ENCODE data around the gene B3GNT5.

DNA sequence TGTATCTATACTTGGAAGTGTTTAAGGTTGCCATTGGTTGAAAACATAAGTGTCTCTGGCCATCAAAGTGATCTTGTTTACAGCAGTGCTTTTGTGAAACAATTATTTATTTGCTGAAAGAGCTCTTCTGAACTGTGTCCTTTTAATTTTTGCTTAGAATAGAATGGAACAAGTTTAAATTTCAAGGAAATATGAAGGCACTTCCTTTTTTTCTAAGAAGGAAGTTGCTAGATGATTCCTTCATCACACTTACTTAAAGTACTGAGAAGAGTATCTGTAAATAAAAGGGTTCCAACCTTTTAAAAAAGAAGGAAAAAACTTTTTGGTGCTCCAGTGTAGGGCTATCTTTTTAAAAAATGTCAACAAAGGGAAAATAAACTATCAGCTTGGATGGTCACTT is 19.7 kb downstream of the B3GNT5 start:
- TF ChIP-seq, protein P1, sequence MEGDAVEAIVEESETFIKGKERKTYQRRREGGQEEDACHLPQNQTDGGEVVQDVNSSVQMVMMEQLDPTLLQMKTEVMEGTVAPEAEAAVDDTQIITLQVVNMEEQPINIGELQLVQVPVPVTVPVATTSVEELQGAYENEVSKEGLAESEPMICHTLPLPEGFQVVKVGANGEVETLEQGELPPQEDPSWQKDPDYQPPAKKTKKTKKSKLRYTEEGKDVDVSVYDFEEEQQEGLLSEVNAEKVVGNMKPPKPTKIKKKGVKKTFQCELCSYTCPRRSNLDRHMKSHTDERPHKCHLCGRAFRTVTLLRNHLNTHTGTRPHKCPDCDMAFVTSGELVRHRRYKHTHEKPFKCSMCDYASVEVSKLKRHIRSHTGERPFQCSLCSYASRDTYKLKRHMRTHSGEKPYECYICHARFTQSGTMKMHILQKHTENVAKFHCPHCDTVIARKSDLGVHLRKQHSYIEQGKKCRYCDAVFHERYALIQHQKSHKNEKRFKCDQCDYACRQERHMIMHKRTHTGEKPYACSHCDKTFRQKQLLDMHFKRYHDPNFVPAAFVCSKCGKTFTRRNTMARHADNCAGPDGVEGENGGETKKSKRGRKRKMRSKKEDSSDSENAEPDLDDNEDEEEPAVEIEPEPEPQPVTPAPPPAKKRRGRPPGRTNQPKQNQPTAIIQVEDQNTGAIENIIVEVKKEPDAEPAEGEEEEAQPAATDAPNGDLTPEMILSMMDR (IDR thresholded peaks at IDR 0.05; ENCODE audit: insufficient read depth, low read length), result no peak
- TF ChIP-seq POLR2AphosphoS5 (IDR thresholded peaks at IDR 0.05; ENCODE audit: low read depth) (no peak), GABPA (IDR thresholded peaks at IDR 0.05; ENCODE audit: low read depth) (no peak)
- TF ChIP-seq, protein P2, sequence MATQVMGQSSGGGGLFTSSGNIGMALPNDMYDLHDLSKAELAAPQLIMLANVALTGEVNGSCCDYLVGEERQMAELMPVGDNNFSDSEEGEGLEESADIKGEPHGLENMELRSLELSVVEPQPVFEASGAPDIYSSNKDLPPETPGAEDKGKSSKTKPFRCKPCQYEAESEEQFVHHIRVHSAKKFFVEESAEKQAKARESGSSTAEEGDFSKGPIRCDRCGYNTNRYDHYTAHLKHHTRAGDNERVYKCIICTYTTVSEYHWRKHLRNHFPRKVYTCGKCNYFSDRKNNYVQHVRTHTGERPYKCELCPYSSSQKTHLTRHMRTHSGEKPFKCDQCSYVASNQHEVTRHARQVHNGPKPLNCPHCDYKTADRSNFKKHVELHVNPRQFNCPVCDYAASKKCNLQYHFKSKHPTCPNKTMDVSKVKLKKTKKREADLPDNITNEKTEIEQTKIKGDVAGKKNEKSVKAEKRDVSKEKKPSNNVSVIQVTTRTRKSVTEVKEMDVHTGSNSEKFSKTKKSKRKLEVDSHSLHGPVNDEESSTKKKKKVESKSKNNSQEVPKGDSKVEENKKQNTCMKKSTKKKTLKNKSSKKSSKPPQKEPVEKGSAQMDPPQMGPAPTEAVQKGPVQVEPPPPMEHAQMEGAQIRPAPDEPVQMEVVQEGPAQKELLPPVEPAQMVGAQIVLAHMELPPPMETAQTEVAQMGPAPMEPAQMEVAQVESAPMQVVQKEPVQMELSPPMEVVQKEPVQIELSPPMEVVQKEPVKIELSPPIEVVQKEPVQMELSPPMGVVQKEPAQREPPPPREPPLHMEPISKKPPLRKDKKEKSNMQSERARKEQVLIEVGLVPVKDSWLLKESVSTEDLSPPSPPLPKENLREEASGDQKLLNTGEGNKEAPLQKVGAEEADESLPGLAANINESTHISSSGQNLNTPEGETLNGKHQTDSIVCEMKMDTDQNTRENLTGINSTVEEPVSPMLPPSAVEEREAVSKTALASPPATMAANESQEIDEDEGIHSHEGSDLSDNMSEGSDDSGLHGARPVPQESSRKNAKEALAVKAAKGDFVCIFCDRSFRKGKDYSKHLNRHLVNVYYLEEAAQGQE (IDR thresholded peaks at IDR 0.05; ENCODE audit: insufficient replicate concordance, low read depth), result no peak

All from HL-60 (cell line).